ENCODE measurements around the gene TEDC2. TPM values are rescaled to one million over a fixed set of nuclear protein-coding genes. Genes with fewer than 3 reads are reported as not detected.

Gene TEDC2
- total RNA-seq, 2 experiments from 2014 or later = 23.2 to 30.7 TPM

DNA sequence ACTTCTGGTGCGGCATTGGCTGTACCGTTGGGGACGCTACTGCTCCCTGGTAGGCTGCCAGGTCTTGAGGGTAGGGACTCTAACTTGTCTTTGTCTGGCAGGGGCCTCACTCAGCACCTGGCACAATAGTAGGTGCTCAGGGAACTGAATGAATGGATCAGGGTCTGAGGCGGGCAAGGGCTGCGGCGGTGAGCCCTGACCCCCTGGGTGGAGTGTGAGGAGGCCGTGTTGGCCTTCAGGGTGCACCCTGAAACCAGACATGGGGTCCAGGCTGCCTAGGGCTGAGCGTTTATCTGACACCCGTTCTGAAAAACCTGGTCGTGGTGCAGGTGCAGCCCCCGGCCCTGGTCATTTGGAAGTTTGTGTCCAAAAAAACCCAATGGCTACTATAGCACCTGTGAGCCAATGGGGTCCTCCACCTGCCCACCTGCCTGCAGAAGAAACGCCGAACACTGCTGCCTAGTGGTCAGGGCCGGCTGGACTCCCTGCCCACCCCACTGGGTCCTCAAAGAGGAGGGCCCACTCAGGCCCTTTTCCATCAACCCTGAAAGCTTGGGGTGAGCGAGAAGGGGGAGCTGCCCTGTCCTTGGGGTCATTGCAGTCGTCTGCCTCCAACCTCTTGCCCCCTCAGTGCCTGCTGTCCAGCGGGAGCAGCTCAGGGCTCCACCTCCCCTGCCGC, 49.0 kb downstream of the TEDC2 start:
- POLR2A ChIA-PET = interaction anchor here (0.6 kb wide), 1 partner anchor 408 kb away, joined by 3 read pairs; no protein-coding TSS in a partner anchor
- H3K27ac Mint-ChIP-seq = no peak overlapping the region
- DNase-seq (no peak), ATAC-seq (no peak)
- H3K4me1 Mint-ChIP-seq (ENCODE audit: low read depth) = peaks cover 10% of the 10 kb centered on the region
- intact Hi-C loops (cut with micrococcal nuclease) = loop anchor here (10.0 kb wide), 1 partner anchor 74 kb away; no protein-coding TSS in a partner anchor
- H3K27me3 Mint-ChIP-seq = no peaks in the 10 kb centered on the region
- H3K4me3 Mint-ChIP-seq = no peak overlapping the region
- H3K9me3 Mint-ChIP-seq = no peaks in the 10 kb centered on the region
- CTCF ChIA-PET = no interaction called here
- TF ChIP-seq, protein P1, sequence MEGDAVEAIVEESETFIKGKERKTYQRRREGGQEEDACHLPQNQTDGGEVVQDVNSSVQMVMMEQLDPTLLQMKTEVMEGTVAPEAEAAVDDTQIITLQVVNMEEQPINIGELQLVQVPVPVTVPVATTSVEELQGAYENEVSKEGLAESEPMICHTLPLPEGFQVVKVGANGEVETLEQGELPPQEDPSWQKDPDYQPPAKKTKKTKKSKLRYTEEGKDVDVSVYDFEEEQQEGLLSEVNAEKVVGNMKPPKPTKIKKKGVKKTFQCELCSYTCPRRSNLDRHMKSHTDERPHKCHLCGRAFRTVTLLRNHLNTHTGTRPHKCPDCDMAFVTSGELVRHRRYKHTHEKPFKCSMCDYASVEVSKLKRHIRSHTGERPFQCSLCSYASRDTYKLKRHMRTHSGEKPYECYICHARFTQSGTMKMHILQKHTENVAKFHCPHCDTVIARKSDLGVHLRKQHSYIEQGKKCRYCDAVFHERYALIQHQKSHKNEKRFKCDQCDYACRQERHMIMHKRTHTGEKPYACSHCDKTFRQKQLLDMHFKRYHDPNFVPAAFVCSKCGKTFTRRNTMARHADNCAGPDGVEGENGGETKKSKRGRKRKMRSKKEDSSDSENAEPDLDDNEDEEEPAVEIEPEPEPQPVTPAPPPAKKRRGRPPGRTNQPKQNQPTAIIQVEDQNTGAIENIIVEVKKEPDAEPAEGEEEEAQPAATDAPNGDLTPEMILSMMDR (IDR thresholded peaks at IDR 0.05) = no peak
- H3K36me3 Mint-ChIP-seq (ENCODE audit: low read depth) = peaks cover 1% of the 10 kb centered on the region

DNA sequence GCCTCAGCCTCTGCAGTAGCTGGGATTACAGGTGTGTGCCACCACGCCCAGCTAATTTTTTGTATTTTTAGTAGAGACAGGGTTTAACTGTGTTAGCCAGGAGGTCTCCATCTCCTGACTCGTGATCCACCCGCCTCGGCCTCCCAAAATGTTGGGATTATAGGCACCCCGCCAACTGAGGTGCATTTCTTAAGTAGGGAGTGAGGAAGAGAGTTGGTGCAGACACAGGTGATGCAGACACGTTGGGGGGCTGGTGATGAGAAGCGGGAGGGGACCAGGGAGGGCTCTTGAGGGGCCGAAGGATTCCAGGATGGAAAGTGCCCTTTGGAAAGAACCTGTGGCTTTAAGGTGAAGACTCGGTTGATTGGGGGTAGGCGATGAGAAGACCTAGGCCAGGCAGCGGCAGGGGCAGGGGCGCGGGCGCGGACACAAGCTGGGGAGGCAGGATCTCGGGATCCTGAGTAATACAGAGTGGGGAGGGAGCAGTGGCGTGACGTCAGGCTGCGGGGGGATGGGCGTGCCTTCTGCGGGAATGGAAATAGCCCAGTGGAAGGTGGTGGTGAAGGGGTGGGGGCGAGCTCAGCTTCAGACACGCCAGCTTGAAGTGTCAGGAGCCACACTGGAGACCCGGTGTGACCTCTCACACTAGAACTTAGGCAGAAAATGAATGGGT, 51.4 kb downstream of the TEDC2 start:
- DNase-seq (no peak), ATAC-seq (no peak)
- H3K27ac Mint-ChIP-seq = no peak overlapping the region
- peaks cover 11% of the 10 kb centered on the region for H3K36me3 Mint-ChIP-seq (ENCODE audit: low read depth)
- ChIA-PET CTCF (no interaction called here), POLR2A (no interaction called here)
- intact Hi-C loops (cut with micrococcal nuclease) = no loop called here
- no peak overlapping the region for H3K4me3 Mint-ChIP-seq
- no peaks in the 10 kb centered on the region for H3K9me3 Mint-ChIP-seq
- no peaks in the 10 kb centered on the region for H3K27me3 Mint-ChIP-seq
- TF ChIP-seq, protein P1 (IDR thresholded peaks at IDR 0.05) = no peak
- H3K4me1 Mint-ChIP-seq (ENCODE audit: low read depth) = peaks cover 26% of the 10 kb centered on the region

- POLR2A ChIA-PET = interaction anchor here (1.6 kb wide), 1 partner anchor 31 kb away, joined by 5 read pairs; no protein-coding TSS in a partner anchor
- no peak overlapping the region for H3K27ac Mint-ChIP-seq
Measured at GRCh38 chr16:2511996-2512734, 52.3 kb downstream of the TEDC2 start.

GRCh38 chr16:2512735-2513404, 53.0 kb downstream of the TEDC2 start:
- POLR2A ChIA-PET = interaction anchor here (0.8 to 3.7 kb wide), 8 partner anchors 11 to 156 kb away, joined by 3 to 26 read pairs (median 4); partner anchors contain the start of gene CEMP1
- H3K9me3 Mint-ChIP-seq = no peaks in the 10 kb centered on the region
- peak overlapping the region; percentile 90 for H3K4me3 Mint-ChIP-seq
- intact Hi-C loops (cut with micrococcal nuclease) = no loop called here
- H3K36me3 Mint-ChIP-seq (ENCODE audit: low read depth) = peaks cover 11% of the 10 kb centered on the region
- H3K27me3 Mint-ChIP-seq = no peaks in the 10 kb centered on the region
- CTCF ChIA-PET = interaction anchor here (1.8 kb wide), 1 partner anchor 11 kb away, joined by 6 read pairs; no protein-coding TSS in a partner anchor
- peak overlapping the region; percentile 78 for H3K27ac Mint-ChIP-seq
- peaks cover 41% of the 10 kb centered on the region for H3K4me1 Mint-ChIP-seq (ENCODE audit: low read depth)
- peak; percentile 55 for DNase-seq
- TF ChIP-seq, protein P1 (IDR thresholded peaks at IDR 0.05) = no peak
- ATAC-seq = peak; percentile 11

More at GRCh38 chr16:2511996-2512734, 52.3 kb downstream of the TEDC2 start:
- CTCF ChIA-PET = no interaction called here
- Mint-ChIP-seq H3K9me3 (no peaks in the 10 kb centered on the region), H3K27me3 (no peaks in the 10 kb centered on the region), H3K36me3 (ENCODE audit: low read depth) (peaks cover 11% of the 10 kb centered on the region), H3K4me1 (ENCODE audit: low read depth) (peaks cover 35% of the 10 kb centered on the region), H3K4me3 (no peak overlapping the region)
- TF ChIP-seq, protein P1 (IDR thresholded peaks at IDR 0.05) = no peak
- DNase-seq = no peak
- intact Hi-C loops (cut with micrococcal nuclease) = no loop called here
- ATAC-seq = no peak
